ENCODE measurements around the gene SEPSECS.

The SEPSECS gene

DNA sequence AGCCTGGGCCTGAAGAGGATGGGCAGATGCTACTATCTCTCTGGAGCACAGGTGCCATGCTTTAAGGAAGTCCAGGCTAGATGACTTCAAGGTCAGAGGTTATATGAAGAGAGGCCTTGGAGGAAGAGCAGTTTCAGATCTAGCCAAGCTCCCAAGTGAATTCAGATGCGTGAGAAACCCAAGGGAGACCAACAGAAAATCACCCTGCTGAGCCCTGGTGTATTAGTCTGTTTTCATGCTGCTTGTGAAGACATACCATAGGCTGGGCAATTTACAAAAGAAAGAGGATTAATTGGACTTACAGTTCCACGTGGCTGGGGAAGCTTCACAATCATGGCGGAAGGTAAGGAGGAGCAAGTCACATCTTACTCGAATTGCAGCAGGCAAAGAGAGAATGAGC is 81.7 kb downstream of the SEPSECS start:
- no peaks in the 10 kb centered on the region for H3F3A ChIP-seq (ENCODE audit: insufficient read depth)
- H4K20me1 ChIP-seq (ENCODE audit: low read depth, low read length), result no peaks in the 10 kb centered on the region
- no peaks in the 10 kb centered on the region for H3K27me3 ChIP-seq (ENCODE audit: low read length)
- H2AFZ ChIP-seq (ENCODE audit: low read depth, low read length, severe bottlenecking), result no peak overlapping the region
- no peaks in the 10 kb centered on the region for H3K9me2 ChIP-seq (replicated peaks; ENCODE audit: insufficient read depth, low read length)
- H3K4me2 ChIP-seq (ENCODE audit: low read depth, low read length, poor library complexity, severe bottlenecking), result no peak overlapping the region
- no peak overlapping the region for H3K4me3 ChIP-seq (ENCODE audit: insufficient read depth, low read length, poor library complexity, severe bottlenecking)
- no peaks in the 10 kb centered on the region for H3K79me2 ChIP-seq (ENCODE audit: insufficient read depth, low read length)
- H3K27ac ChIP-seq (ENCODE audit: low read depth, low read length), result no peak overlapping the region
- no peaks in the 10 kb centered on the region for H3K9me3 ChIP-seq (ENCODE audit: insufficient read depth, low read length)
- TF ChIP-seq CTCF (IDR thresholded peaks at IDR 0.05; ENCODE audit: insufficient read depth, low read length, poor library complexity, severe bottlenecking) (no peak), EZH2phosphoT487 (conservative IDR thresholded peaks at IDR 0.05; ENCODE audit: low read length) (no peak)
- no peak overlapping the region for H3K9ac ChIP-seq (ENCODE audit: low read length)
- no peaks in the 10 kb centered on the region for H3K36me3 ChIP-seq (ENCODE audit: low read length)

DNA sequence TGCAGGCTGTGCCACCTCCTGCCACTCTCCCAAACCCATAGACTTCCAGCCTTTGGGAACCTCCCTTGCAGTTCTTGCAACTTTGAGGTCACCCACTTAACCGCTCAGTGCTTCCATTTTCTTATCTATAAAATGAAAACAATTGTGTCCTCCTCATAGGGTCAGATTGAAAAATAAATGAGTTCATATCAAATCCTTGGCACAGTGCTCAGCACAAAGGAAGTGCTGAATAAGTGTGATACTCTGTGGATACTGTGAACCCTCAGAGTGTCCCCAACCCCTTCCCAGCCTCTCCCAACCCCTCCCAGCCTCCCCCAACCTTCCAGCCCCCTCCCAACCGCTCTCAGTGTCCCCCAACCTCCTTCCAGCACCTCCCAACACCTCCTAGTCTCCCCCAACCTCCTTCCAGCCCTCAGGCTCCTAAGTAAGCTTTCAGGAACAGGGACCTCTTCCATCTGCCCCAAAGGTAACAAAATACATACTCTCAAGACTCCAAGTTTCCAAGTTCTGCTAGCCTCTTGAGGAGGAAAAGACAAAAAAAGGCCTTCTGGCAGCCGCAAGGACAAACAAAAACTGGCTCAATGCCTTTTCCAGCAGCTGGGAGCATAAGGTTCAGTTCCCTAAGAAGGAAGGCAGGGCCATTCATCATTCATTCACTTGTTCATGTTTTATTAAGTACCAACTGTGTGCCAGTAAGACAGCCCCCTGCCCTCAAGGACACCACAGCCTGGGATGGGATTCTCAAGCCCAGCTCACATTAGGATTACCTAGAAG is 83.4 kb downstream of the SEPSECS start:
- H3F3A ChIP-seq (ENCODE audit: insufficient read depth), result no peaks in the 10 kb centered on the region

DNA sequence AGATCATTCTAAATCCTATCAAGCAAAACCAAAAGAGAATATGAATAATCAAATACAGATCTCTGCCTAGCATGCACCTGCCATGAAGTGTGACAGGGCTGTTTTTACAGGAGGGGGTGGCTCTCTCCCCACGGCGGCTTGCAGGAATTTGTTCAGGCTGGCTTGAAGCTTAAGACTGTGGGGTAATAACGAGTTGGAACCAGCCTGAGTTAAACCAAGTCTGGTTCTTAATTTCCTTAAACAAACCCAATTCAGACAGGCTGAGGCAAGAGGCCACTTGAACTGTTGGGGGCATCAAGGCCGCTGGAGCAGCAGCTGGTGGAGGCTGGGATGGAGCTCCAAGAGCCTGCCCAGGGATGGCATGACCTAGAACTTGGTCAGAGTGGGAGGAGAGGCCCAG is 84.4 kb downstream of the SEPSECS start:
- Histone ChIP-seq H3K79me2 (ENCODE audit: insufficient read depth, low read length) (no peaks in the 10 kb centered on the region), H2AFZ (ENCODE audit: low read depth, low read length, severe bottlenecking) (no peak overlapping the region), H3K9me3 (ENCODE audit: insufficient read depth, low read length) (no peaks in the 10 kb centered on the region), H3K9ac (ENCODE audit: low read length) (no peak overlapping the region), H3F3A (ENCODE audit: insufficient read depth) (no peaks in the 10 kb centered on the region), H3K4me3 (ENCODE audit: insufficient read depth, low read length, poor library complexity, severe bottlenecking) (no peak overlapping the region), H3K36me3 (ENCODE audit: low read length) (no peaks in the 10 kb centered on the region), H4K20me1 (ENCODE audit: low read depth, low read length) (no peaks in the 10 kb centered on the region), H3K27ac (ENCODE audit: low read depth, low read length) (no peak overlapping the region), H3K4me2 (ENCODE audit: low read depth, low read length, poor library complexity, severe bottlenecking) (no peak overlapping the region), H3K9me2 (replicated peaks; ENCODE audit: insufficient read depth, low read length) (no peaks in the 10 kb centered on the region), H3K27me3 (ENCODE audit: low read length) (no peaks in the 10 kb centered on the region)
- TF ChIP-seq CTCF (IDR thresholded peaks at IDR 0.05; ENCODE audit: insufficient read depth, low read length, poor library complexity, severe bottlenecking) (no peak), EZH2phosphoT487 (conservative IDR thresholded peaks at IDR 0.05; ENCODE audit: low read length) (no peak)

More for the DNA sequence above, 83.4 kb downstream of the SEPSECS start:
- H3K9ac ChIP-seq (ENCODE audit: low read length), result no peak overlapping the region
- TF ChIP-seq EZH2phosphoT487 (conservative IDR thresholded peaks at IDR 0.05; ENCODE audit: low read length), result no peak
- TF ChIP-seq CTCF (IDR thresholded peaks at IDR 0.05; ENCODE audit: insufficient read depth, low read length, poor library complexity, severe bottlenecking), result no peak
- no peak overlapping the region for H3K4me3 ChIP-seq (ENCODE audit: insufficient read depth, low read length, poor library complexity, severe bottlenecking)
- H3K36me3 ChIP-seq (ENCODE audit: low read length), result no peaks in the 10 kb centered on the region
- H4K20me1 ChIP-seq (ENCODE audit: low read depth, low read length), result no peaks in the 10 kb centered on the region
- H3K9me2 ChIP-seq (replicated peaks; ENCODE audit: insufficient read depth, low read length), result no peaks in the 10 kb centered on the region
- no peak overlapping the region for H3K4me2 ChIP-seq (ENCODE audit: low read depth, low read length, poor library complexity, severe bottlenecking)
- H3K27ac ChIP-seq (ENCODE audit: low read depth, low read length), result no peak overlapping the region
- no peak overlapping the region for H2AFZ ChIP-seq (ENCODE audit: low read depth, low read length, severe bottlenecking)
- H3K27me3 ChIP-seq (ENCODE audit: low read length), result no peaks in the 10 kb centered on the region
- H3K79me2 ChIP-seq (ENCODE audit: insufficient read depth, low read length), result no peaks in the 10 kb centered on the region
- H3K9me3 ChIP-seq (ENCODE audit: insufficient read depth, low read length), result no peaks in the 10 kb centered on the region
